ENCODE data around the gene CLSTN2.

- TF ChIP-seq POLR2A (IDR thresholded peaks at IDR 0.05) (no peak), CTCF (IDR thresholded peaks at IDR 0.05) (no peak)
These were observed 138.5 kb downstream of the CLSTN2 start for GRCh38 chr3:140073278-140074045.
